NB4 (cell line): ENCODE results near the gene GPR107.

Experiments
- DNase-seq: peaks from one replicate; pipeline ENCODE4 v3.0.0; 2010; ENCODE audit warnings: low read depth
- H3K4me3 ChIP-seq: one replicate; pipeline ENCODE4 v1.5.1; 2011; ENCODE audit warnings: mild to moderate bottlenecking, low read depth, low read length, moderate library complexity
- CTCF ChIP-seq: IDR thresholded peaks from one replicate; pipeline ENCODE4 v1.5.1; 2012; ENCODE audit warnings: low read depth, low read length
- MAX ChIP-seq: IDR thresholded peaks from 2 replicates; pipeline ENCODE4 v1.6.1; 2011; ENCODE audit warnings: low read depth, low read length
- MYC ChIP-seq: IDR thresholded peaks from 2 replicates; pipeline ENCODE4 v1.6.1; 2011; ENCODE audit warnings: low read depth, low read length
- POLR2A ChIP-seq: IDR thresholded peaks from 2 replicates; pipeline ENCODE4 v1.6.1; 2011; ENCODE audit warnings: mild to moderate bottlenecking; ENCODE audit not compliant: insufficient read length; ENCODE audit errors: extremely low read depth

The GPR107 gene

DNA sequence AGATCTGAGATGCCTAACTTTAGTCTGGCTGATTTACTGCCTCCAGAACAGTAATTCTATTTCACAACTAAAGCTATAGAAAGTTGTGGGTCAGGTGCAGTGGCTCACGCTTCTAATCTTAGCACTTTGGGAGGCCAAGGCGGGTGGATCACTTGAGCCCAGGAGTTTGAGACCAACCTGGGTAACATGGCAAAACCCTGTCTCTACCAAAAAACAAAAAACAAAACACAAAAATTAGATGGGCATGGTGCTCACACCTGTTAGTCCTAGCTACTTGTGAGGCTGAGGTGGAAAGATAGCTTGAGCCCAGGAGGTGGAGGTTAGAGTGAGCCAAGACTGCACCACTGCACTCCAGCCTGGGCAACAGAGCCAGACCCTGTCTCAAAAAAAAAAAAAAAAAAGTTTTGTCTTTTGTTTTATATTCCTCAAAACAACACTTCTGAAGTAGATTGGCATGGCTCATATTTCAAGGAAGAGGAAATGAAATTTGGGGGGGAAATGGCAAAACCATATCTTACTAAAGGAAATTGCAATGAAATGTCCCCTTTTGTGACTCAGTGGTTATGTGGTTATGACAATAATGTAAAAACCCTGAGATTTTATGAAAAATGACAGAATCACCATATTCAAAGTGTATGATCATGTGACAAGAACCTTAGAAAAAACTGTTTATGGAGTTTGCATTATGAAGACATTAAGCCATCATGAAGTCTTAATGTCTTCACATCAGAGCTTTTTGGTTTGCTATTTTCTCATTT is 26.9 kb upstream of the GPR107 start:
- H3K4me3 ChIP-seq, result no peak overlapping the region
- no peak for TF ChIP-seq MAX
- TF ChIP-seq POLR2A, result no peak
- TF ChIP-seq CTCF, result no peak
- no peak for TF ChIP-seq MYC
- no peak for DNase-seq

- TF ChIP-seq MAX, result no peak
- no peak for TF ChIP-seq MYC
- no peak for TF ChIP-seq CTCF
- TF ChIP-seq POLR2A, result no peak
- no peak overlapping the region for H3K4me3 ChIP-seq
- no peak for DNase-seq
These were observed 26.0 kb upstream of the GPR107 start for GRCh38 chr9:130027533-130028365.

- TF ChIP-seq POLR2A, result no peak
- TF ChIP-seq MAX, result no peak
- no peak for TF ChIP-seq MYC
- TF ChIP-seq CTCF, result no peak
- no peak overlapping the region for H3K4me3 ChIP-seq
- no peak for DNase-seq
These were observed 25.0 kb upstream of the GPR107 start for GRCh38 chr9:130028493-130029222.

GRCh38 chr9:130029223-130029973 is 24.3 kb upstream of the GPR107 start:
- no peak for DNase-seq
- TF ChIP-seq MAX (no peak), MYC (no peak), CTCF (no peak), POLR2A (no peak)
- no peak overlapping the region for H3K4me3 ChIP-seq

GRCh38 chr9:130030651-130031127 is 23.0 kb upstream of the GPR107 start:
- DNase-seq, result no peak
- H3K4me3 ChIP-seq, result no peak overlapping the region
- no peak for TF ChIP-seq POLR2A
- no peak for TF ChIP-seq CTCF
